Body of pancreas (tissue), 4 donors: ENCODE data around the gene ARCN1. TPM values are rescaled to one million over a fixed set of nuclear protein-coding genes. Genes with fewer than 3 reads are reported as not detected.
A peak's percentile ranks its signal among the peaks of the same experiment; 100 is the strongest.
"Not testable (repeated sequence)": the region's sequence is repeated elsewhere in the genome, so short reads cannot be mapped to it uniquely, and the experiment has no call there.

Experiments
- ATAC-seq: fragments of 150-250 bp; one replicate; pipeline ENCODE4 v1.9.1; 2016
- DNase-seq, 4 donors: peaks; one replicate each; pipeline ENCODE4 v3.0.0-alpha.2; 2019
- H3K27ac ChIP-seq, 4 donors: fragments of 200-600 bp; sonication (generic); 1 replicate in 3 of 4; 2 replicates in 1 of 4; pipeline versions ENCODE4 v1.5.1 to v1.6.1; 2016 to 2019; ENCODE audit warnings: mild to moderate bottlenecking in 1 of 4, mixed read lengths in 1 of 4, moderate library complexity in 1 of 4
- H3K27me3 ChIP-seq, 2 donors: fragments of 200-600 bp; sonication (generic); one replicate each; pipeline ENCODE4 v1.6.0; 2016; ENCODE audit warnings: mild to moderate bottlenecking in 1 of 2
- H3K36me3 ChIP-seq, 2 donors: fragments of 200-600 bp; sonication (generic); replicated peaks in 1 of 2; 2 replicates each; pipeline ENCODE4 v1.5.1; 2016; ENCODE audit warnings: low read depth in 2 of 2; ENCODE audit not compliant: insufficient read depth in 1 of 2
- H3K4me1 ChIP-seq: fragments of 200-600 bp; sonication (generic); one replicate; pipeline ENCODE4 v1.6.0; 2016
- H3K4me3 ChIP-seq, 2 donors: fragments of 200-600 bp; sonication (generic); 1 replicate in 1 of 2; 2 replicates in 1 of 2; pipeline ENCODE4 v1.5.1; 2016 to 2019
- H3K9me3 ChIP-seq, 3 donors: fragments of 200-600 bp; sonication (generic); 1 replicate in 2 of 3; 2 replicates in 1 of 3; pipeline ENCODE4 v1.5.1; 2016
- CTCF ChIP-seq, 7 experiments: fragments of 450-650 bp in 4 of 7; fragments of 200-600 bp in 3 of 7; sonication (generic) in 3 of 7; IDR thresholded peaks; one replicate each; pipeline ENCODE4 v1.5.1; 2016 to 2019; ENCODE audit warnings: antibody characterized with exemption in 7 of 7
- POLR2A ChIP-seq, 3 donors: fragments of 450-650 bp; IDR thresholded peaks; one replicate each; pipeline ENCODE4 v1.6.1; 2016; ENCODE audit warnings: antibody characterized with exemption in 3 of 3, mild to moderate bottlenecking in 2 of 3
- WGBS, 2 donors: methylation state at CpG; one replicate each; pipeline ENCODE4 v1.1.5; 2017; 5-methylcytosine and 5-hydroxymethylcytosine counted together
- intact Hi-C: fragments of 100-400 bp; cut with DNase I; formaldehyde crosslinking; loops from one replicate; pipeline ENCODE4 v1.15.1; 2023
- total RNA-seq, 2 donors: library from RNA; depleted of rRNA; stranded (reverse); fragments of >200 nt; gene quantifications; one replicate each; pipeline ENCODE4 v1.1.0, GENCODE V29; 2016

ARCN1 gene
- total RNA-seq, 2 donors from 2014 or later: 49.8 to 64.3 TPM

DNA sequence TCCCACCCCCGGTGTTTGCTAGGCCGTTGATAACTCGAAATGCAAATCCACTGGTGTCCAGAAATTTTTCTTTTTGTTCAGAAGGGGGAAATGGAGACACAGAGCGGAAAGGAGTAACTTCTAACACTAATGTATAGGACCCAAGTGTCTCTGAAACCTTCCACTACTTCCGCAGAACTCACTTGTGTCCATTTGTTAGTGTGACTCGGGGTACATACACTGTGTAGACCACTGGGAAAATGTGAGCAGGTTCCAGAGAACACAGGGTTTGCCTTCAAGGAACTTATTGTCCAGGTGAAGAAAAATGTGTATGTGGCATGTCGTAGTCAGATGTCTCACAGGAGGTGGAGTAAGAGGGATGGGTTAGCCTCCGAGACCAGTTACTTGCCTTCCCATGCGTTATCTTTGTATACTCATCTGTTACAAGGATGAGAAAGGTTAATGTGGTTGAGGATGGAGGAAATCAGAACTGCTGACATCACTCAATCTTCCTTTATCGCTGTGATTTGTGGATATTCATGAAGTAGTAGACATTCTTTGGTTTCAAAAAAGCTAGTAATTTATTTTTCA, 857 bp downstream of the ARCN1 start:
- H3K4me1 ChIP-seq: peaks cover 45% of the 10 kb centered on the region
- 0% methylated on average over 10 of the region's 10 CpGs for WGBS, 2 donors
- ATAC-seq: peak; percentile 8
- no peaks in the 10 kb centered on the region for H3K27me3 ChIP-seq
- H3K9me3 ChIP-seq: no peaks in the 10 kb centered on the region
- intact Hi-C loops: no loop called here
- H3K27ac ChIP-seq: peak overlapping the region; percentile 98 to 100 (median 98)
- no peak for DNase-seq
- H3K36me3 ChIP-seq: no peaks in the 10 kb centered on the region
- TF ChIP-seq POLR2A (IDR thresholded peaks at IDR 0.05) (no peak), CTCF (IDR thresholded peaks at IDR 0.05) (peak in 1 of 7 experiments; percentile 0)
- H3K4me3 ChIP-seq: peak overlapping the region; percentile 33 to 81

GRCh38 chr11:118574636-118575035, 2.4 kb downstream of the ARCN1 start:
- Histone ChIP-seq H3K4me3 (no peak overlapping the region), H3K4me1 (peaks cover 56% of the 10 kb centered on the region), H3K36me3 (no peaks in the 10 kb centered on the region), H3K27me3 (no peaks in the 10 kb centered on the region), H3K27ac (no peak overlapping the region), H3K9me3 (no peaks in the 10 kb centered on the region)
- 44 to 53% methylated on average over 7 of the region's 7 CpGs for WGBS, 2 donors
- intact Hi-C loops: no loop called here
- no peak for TF ChIP-seq CTCF (IDR thresholded peaks at IDR 0.05)
- no peak for TF ChIP-seq POLR2A (IDR thresholded peaks at IDR 0.05)
- no peak for DNase-seq
- ATAC-seq: no peak

DNA sequence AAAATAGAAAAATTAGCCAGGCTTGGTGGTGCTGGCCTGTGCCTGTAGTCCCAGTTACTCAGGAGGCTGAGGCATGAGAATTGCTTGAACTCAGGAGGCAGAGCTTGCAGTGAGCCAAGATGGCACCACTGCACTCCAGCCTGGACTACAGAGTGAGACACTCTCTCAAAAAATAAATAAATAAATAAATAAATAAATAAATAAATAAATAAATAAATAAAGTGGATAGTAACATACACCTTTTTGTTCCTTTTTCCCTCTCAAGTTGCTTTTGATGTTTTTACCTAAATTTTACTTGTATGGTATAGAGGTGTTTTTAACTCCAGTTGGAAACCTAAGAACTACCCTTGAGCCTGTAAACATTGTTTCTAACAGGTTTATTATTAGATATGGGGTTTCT, 5.8 kb downstream of the ARCN1 start:
- DNase-seq, ATAC-seq, H3K36me3 ChIP-seq, H3K4me3 ChIP-seq, H3K27ac ChIP-seq, H3K27me3 ChIP-seq, intact Hi-C loops, H3K9me3 ChIP-seq: not testable (repeated sequence)
- H3K4me1 ChIP-seq: peaks cover 57% of the 10 kb centered on the region

DNA sequence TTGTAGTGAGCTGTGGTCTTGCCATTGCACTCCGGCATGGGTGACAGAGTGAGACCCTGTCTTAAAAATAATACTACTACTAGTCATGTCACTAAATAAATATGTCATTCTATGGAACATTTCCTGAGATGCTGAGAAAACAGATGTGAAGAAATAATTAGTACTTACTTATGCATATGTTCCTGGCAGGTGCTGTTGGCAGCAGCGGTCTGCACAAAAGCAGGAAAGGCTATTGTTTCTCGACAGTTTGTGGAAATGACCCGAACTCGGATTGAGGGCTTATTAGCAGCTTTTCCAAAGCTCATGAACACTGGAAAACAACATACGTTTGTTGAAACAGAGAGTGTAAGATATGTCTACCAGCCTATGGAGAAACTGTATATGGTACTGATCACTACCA, 8.8 kb downstream of the ARCN1 start:
- Histone ChIP-seq H3K27me3 (no peaks in the 10 kb centered on the region), H3K4me1 (peaks cover 29% of the 10 kb centered on the region), H3K4me3 (no peak overlapping the region), H3K9me3 (no peaks in the 10 kb centered on the region), H3K36me3 (peaks cover 5 to 32% of the 10 kb centered on the region in 2 donors), H3K27ac (no peak overlapping the region)
- no peak for TF ChIP-seq CTCF (IDR thresholded peaks at IDR 0.05)
- no peak for TF ChIP-seq POLR2A (IDR thresholded peaks at IDR 0.05)
- 47 to 70% methylated on average over 6 of the region's 6 CpGs for WGBS, 2 donors
- ATAC-seq (no peak), DNase-seq (no peak)
- intact Hi-C loops: no loop called here

DNA sequence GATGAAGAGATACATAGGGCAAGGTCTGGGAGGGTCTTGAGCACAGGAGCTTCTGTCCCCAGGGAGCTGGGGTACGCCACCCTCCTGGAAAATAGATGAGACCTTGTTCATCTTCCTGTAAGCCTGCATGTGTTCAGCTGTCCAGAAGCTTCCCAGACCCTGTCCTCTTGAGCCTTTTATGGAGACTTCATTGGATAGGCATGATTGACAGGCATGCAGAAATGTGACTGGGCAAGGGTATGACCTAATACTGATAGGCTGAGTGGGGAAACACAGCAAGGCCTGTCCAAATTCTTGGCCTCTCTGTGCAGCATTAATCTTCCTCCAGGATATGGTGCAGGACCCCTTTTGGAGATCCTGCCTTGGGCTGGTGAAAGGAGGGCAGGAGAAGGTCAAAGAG, 15.7 kb downstream of the ARCN1 start:
- H3K4me1 ChIP-seq: no peaks in the 10 kb centered on the region
- DNase-seq: no peak
- WGBS, 2 donors: 88 to 100% methylated on average over 1 of the region's 1 CpG
- TF ChIP-seq CTCF (IDR thresholded peaks at IDR 0.05) (no peak), POLR2A (IDR thresholded peaks at IDR 0.05) (no peak)
- H3K27me3 ChIP-seq: no peaks in the 10 kb centered on the region
- no peak for ATAC-seq
- H3K9me3 ChIP-seq: no peaks in the 10 kb centered on the region
- intact Hi-C loops: no loop called here
- H3K4me3 ChIP-seq: no peak overlapping the region
- no peak overlapping the region for H3K27ac ChIP-seq
- peaks cover 28 to 67% of the 10 kb centered on the region in 2 donors for H3K36me3 ChIP-seq
